HG03095 (cell line): Measurements from ENCODE around the gene KRTAP5-6.

ENCODE experiments used
- ATAC-seq: cut with Tn5 transposase; IDR thresholded peaks from one replicate; pipeline ENCODE4 v1.9.1; 2021; ENCODE audit warnings: moderate library complexity; ENCODE audit not compliant: unreplicated experiment

KRTAP5-6 gene

GRCh38 chr11:1701091-1701807 lies 4.3 kb downstream of the KRTAP5-6 start:
- ATAC-seq, result no peak

- ATAC-seq, result no peak
Observed at GRCh38 chr11:1702506-1702905, 5.5 kb downstream of the KRTAP5-6 start.

GRCh38 chr11:1703146-1703545 lies 6.2 kb downstream of the KRTAP5-6 start:
- ATAC-seq, result no peak

GRCh38 chr11:1705126-1706052 lies 8.4 kb downstream of the KRTAP5-6 start:
- no peak for ATAC-seq

- ATAC-seq, result no peak
Observed at GRCh38 chr11:1706634-1707400, 9.8 kb downstream of the KRTAP5-6 start.

GRCh38 chr11:1707751-1708150 lies 10.8 kb downstream of the KRTAP5-6 start:
- no peak for ATAC-seq

GRCh38 chr11:1708716-1709115 lies 11.7 kb downstream of the KRTAP5-6 start:
- ATAC-seq, result no peak

GRCh38 chr11:1714908-1715885 lies 18.2 kb downstream of the KRTAP5-6 start:
- no peak for ATAC-seq

GRCh38 chr11:1717745-1718144 lies 20.8 kb downstream of the KRTAP5-6 start:
- ATAC-seq, result no peak

GRCh38 chr11:1718326-1718725 lies 21.3 kb downstream of the KRTAP5-6 start:
- no peak for ATAC-seq

GRCh38 chr11:1719781-1720180 lies 22.8 kb downstream of the KRTAP5-6 start:
- no peak for ATAC-seq

GRCh38 chr11:1727096-1727690 lies 30.2 kb downstream of the KRTAP5-6 start:
- no peak for ATAC-seq

- no peak for ATAC-seq
Observed at GRCh38 chr11:1727861-1728260, 30.9 kb downstream of the KRTAP5-6 start.

- no peak for ATAC-seq
Observed at GRCh38 chr11:1728301-1728700, 31.3 kb downstream of the KRTAP5-6 start.

- ATAC-seq, result no peak
Observed at GRCh38 chr11:1728931-1729691, 32.1 kb downstream of the KRTAP5-6 start.

- no peak for ATAC-seq
Observed at GRCh38 chr11:1729692-1730011, 32.7 kb downstream of the KRTAP5-6 start.

- no peak for ATAC-seq
Observed at GRCh38 chr11:1730059-1730629, 33.1 kb downstream of the KRTAP5-6 start.

GRCh38 chr11:1731451-1732059 lies 34.6 kb downstream of the KRTAP5-6 start:
- no peak for ATAC-seq
